NCI-H2171 (cell line): ENCODE results near the gene MADCAM1.

Source experiments
- DNase-seq: peaks from one replicate; lab custom pipeline; 2025; lab: John Stamatoyannopoulos, UW

Gene MADCAM1

GRCh38 chr19:532561-533363 lies 36.5 kb downstream of the MADCAM1 start:
- DNase-seq, result no peak

GRCh38 chr19:533364-534058 lies 37.2 kb downstream of the MADCAM1 start:
- DNase-seq, result no peak

GRCh38 chr19:534088-534487 lies 37.8 kb downstream of the MADCAM1 start:
- no peak for DNase-seq

GRCh38 chr19:535017-535835 lies 38.9 kb downstream of the MADCAM1 start:
- DNase-seq, result no peak

GRCh38 chr19:536031-536880 lies 40.0 kb downstream of the MADCAM1 start:
- no peak for DNase-seq

GRCh38 chr19:536881-537404 lies 40.7 kb downstream of the MADCAM1 start:
- no peak for DNase-seq

- no peak for DNase-seq
Observed at GRCh38 chr19:538641-539428, 42.5 kb downstream of the MADCAM1 start.

GRCh38 chr19:539429-540030 lies 43.2 kb downstream of the MADCAM1 start:
- DNase-seq, result no peak

GRCh38 chr19:540867-541637 lies 44.8 kb downstream of the MADCAM1 start:
- no peak for DNase-seq

- no peak for DNase-seq
Observed at GRCh38 chr19:541699-542098, 45.4 kb downstream of the MADCAM1 start.

GRCh38 chr19:542173-542866 lies 46.0 kb downstream of the MADCAM1 start:
- no peak for DNase-seq

GRCh38 chr19:543910-544608 lies 47.8 kb downstream of the MADCAM1 start, which contains the start of gene GZMM:
GZMM (plus strand) TSS chr19:544053; CDS start chr19:544072, 19 bp downstream.
- no peak for DNase-seq

- no peak for DNase-seq
Observed at GRCh38 chr19:547117-547516, 50.8 kb downstream of the MADCAM1 start.

GRCh38 chr19:547836-548720 lies 51.8 kb downstream of the MADCAM1 start:
- no peak for DNase-seq

- DNase-seq, result no peak
Observed at GRCh38 chr19:548886-549830, 52.9 kb downstream of the MADCAM1 start.

GRCh38 chr19:554817-555216 lies 58.5 kb downstream of the MADCAM1 start:
- no peak for DNase-seq
